GM19467 (cell line): ENCODE data around the gene LRRC75B.

Experiments used
- ATAC-seq: cut with Tn5 transposase; IDR thresholded peaks from one replicate; pipeline ENCODE4 v1.9.1; 2021; ENCODE audit warnings: mild to moderate bottlenecking, moderate library complexity; ENCODE audit not compliant: unreplicated experiment

The LRRC75B gene

DNA sequence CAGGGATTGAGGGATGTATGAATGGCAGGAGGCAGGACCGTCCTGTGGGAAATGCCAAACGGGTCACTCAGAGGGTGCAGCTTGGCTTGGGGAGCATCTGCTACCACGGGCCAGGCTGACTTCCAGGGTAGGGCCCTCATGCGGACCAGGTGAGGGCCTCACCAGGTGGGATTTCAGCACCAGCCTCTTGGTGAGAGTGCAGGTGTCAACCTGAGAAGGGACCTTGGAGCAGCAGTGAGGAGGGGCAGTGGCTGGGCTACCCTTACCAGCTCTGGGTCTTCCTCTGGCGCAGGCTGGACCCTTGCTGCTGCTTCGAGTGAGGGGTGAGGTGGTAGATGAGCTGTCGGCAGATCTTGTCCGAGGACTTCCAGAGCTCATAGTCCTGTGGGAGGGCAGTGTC lies 4.9 kb downstream of the LRRC75B start:
- no peak for ATAC-seq

GRCh38 chr22:24587251-24587650 lies 5.6 kb downstream of the LRRC75B start:
- no peak for ATAC-seq

- ATAC-seq, result no peak
These were observed 6.8 kb downstream of the LRRC75B start for GRCh38 chr22:24585927-24586546.

DNA sequence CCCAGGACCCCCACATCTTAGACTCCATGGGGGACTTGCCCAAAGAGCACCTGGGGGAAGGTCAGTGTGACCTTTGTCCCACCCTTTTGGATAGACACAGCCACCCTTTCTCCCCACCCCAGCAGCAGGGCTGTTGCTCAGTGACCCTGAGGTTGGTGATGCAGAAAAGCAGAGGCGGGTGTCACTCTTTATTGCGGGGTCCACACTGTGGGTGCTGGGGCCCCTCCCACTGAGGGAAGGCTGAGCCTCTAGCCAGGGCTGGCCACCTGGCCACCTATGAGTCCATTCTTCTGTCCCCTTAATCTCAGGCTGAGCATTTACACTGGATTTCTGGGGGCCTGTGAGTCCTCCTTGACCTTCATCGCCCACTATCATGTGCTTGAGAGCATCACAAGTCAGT lies 7.4 kb downstream of the LRRC75B start:
- ATAC-seq, result no peak

GRCh38 chr22:24584871-24585411 lies 7.9 kb downstream of the LRRC75B start:
- no peak for ATAC-seq

DNA sequence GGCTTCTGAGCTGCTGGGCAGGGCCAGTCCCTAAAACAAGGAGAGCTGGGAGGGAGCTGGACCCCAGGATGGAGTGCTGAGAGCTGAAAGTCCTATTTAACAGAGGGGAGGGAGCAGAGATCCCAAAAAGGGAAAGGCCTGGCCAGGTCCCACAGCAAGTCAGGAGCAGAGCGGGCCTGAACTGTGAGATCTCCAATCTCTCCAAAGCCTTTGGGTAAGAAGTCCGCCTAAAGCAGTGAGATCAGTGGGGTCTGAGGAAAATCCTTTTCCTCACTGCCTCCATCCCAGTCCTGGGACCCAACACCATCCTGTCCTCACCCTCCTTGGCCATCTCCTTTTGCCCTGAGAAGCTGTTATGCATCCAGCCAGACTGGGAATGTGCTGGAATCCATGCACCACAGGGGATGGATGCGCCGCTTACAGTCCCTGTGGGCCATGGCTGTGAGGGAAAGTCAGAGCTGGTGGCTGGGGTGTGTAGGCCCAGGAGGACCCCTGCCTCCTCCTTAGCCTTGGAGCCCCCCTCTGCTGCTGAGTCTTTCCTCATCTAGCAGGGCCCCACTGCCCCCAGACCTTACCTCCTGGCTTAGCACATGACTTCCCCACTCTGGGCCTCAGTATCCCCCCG lies 8.6 kb downstream of the LRRC75B start:
- ATAC-seq, result no peak

DNA sequence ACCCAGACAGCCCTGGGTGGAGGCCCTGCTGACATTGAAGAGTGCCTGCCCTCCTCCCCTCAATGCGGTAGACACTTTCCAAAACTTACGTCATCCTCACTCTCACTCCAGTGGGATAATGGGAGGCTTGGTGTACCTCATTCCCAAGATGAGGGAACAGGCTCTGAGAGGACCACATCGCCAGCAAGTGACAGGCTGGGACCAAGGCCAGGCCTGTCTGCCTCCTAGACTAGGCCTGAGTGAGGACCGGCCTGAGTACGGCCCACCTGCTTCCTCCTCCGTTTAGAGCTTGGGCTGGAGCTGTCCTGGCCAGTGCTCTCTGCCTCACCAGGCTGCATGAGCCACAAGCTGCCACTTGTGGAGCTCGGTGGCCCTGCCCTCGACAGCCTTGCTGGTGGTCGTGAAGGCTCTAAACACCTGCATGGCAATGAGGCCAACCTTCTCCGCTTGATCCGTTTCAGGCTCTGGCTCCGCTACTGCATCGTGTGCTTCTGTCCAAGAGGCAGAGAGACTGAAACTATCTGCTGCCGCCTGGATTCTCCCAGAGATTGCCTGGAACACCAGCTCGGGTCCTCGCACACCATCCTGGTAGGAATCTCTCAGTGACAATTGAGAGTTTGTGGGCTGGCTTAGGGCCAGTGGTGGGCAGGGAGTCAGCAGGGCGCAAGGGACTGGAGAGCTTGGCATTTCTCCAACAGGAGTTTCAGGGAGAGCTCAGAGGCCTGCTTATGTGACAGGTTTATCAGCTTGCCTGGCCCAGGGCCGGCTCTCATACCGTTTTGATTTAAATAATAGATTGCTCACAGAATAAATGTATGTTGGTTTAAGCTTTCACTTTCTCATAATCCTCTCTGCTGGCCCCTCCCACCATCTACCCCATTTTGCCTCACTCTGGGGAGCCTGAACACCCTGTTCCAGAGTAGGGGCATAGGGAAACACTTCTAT lies 9.4 kb downstream of the LRRC75B start:
- ATAC-seq, result no peak

DNA sequence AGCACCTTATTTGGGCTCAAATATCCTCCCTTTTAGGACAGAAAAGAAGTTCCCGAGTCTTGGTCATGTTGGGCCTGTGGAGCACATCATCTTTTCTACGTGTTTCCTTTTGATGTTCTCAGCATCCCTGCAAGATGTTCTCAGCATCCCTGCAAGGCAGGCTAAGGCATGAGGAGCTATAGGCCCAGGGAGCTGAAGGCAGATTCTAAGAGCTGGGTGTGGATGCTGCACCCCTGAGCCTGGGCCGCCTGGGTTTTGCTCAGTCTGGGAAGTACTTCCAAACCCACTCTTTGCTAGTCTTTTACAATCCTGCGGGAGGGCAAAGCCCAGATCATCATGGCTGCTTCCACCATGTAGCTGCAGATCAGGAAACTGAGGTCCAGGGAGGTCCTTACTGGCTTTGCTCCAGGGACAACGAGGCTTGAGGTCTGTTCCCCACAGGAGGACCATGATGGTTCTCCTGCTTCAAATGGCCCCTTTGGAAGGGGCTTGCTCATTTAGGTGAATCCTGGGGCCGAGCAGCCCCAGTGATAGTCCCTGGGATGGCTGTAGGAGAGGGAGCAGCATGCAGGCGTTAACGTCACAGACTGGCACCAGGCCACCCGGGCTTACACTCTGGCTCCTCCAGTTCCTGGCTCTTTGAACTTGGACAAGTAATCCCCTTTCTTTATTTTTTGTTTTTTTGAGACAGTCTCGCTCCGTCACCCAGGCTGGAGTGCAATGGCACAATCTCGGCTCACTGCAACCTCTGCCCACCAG lies 10.6 kb downstream of the LRRC75B start:
- no peak for ATAC-seq

DNA sequence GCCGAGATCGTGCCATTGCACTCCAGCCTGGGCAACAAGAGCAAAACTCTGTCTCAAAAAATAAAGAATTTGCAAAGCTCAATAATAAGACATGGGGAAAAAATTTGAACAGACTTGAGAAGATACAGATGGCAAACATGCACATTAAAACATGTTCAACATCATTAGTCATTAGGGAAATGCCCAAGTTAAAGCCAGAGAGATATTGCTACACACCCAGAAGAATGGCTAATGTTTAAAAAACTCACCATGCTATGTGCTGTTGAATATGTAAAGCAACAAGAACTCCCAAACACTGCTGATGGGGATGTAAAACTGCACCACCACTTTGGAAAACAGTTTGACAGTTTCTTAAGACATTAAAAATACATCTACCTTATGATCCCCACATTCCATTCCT lies 12.6 kb downstream of the LRRC75B start:
- ATAC-seq, result no peak

DNA sequence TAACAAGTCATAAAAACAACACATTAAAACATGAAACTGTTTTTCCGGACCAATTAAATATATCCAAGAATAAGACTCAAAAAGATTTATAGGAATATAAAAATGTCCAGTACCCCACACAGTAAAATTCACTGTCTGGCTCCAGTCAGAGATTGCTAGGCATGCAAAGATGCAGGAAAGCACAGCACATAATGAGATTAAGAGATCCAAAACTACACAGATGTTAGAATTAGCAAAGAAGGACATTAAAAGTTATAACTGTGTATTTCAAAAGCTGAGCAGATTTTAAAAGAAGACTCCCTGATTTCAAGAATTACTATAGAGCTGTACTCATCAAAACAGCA lies 13.6 kb downstream of the LRRC75B start:
- no peak for ATAC-seq

DNA sequence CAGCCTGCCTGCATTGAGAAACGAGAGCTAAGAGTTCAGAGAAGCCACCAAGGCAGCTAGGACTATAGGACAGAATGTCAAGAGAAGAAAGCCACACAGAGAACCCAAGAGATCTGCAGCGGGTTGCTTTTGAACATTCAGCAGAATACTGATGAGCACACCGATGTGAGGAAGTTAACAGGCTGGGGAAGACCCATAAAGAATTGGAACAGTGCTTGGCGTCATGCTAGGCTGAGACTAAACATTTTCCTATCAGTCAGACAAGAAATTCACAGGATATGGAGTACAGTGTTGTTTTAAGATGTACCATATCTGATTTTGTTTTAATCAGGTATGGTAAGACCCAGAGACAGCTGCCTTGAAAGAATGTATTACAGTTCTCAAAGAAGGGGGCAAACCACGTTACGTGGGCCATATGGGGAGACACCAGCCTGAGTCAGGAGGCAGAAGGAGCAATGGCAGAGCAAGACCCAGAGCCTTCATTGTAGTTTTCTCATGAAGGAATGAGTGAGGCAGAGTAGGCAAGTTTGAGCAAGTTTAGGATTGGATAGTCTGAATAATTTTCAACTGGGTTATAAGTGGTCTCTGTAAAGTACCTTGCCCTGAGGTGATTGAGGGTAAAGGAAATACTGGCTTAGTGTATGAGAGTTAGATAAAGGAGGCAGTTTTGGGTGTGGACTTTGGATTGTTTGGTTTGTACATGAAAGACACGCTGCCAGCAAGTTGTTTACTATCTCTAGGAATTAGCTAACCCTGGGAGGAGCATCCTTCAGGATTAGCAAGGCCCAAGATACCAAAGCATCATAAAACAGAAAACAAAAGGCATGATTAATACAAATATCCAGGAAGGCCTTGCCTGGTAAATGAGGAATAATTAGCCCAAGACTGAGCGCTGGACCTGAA lies 14.3 kb downstream of the LRRC75B start:
- ATAC-seq, result no peak

DNA sequence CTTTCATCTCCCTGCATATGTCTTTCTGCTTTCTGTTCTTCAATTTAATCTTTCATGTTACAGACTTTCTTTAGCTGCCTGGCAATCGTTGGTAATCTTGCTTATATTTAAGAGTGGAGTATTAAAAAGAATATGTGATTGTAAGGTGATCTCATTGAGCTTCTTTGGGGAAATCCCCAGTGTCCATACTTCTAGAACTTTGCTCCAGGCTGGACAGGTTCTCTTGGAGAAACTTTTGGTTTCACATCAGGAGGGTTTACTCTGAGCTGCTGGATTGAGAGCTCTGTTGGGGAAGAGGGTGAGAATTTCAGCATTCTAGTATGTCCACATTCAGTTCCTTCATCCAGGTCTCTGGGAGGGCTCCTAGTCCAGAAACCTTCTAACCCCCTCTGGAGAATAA lies 16.1 kb downstream of the LRRC75B start:
- no peak for ATAC-seq

- ATAC-seq, result no peak
These were observed 21.6 kb downstream of the LRRC75B start for GRCh38 chr22:24571266-24571665.

DNA sequence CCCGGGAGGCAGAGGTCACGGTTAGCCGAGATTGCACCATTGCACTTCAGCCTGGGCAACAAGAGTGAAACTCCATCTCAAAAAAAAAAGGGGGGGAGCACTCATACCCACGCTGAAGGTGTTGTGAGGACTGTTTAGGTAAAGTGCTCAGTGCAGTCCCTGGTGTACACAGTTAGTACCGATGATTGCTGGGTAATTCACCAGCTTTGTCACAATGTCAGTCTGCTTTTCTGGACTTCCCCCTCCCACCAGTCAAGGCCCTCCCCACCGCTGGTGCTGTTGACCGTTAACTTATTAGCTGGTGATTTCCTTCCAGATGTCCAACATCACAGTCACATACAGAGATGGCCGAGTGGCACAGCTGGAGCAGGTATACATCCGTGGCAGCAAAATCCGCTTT lies 25.2 kb downstream of the LRRC75B start:
- no peak for ATAC-seq

- ATAC-seq, result no peak
These were observed 25.9 kb downstream of the LRRC75B start for GRCh38 chr22:24566899-24567511.

DNA sequence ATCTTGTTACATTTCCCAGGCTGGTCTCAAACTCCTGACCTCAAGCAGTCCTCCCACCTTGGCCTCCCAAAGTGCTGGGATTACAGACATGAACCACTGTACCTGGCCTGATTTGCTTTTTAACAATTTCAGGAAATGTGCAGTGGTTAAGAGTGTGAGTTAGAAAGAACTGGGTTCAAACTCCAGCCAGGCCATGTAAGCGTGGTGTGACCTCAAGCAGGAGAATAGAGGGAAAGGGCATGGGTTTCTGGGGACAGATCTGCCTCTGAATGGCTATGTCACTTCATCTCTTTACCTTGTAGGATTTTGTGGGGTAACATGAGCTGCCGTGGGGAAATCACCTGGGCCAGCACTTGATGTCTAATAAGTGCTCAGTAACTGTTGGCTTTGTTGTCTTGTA lies 27.8 kb downstream of the LRRC75B start:
- no peak for ATAC-seq

DNA sequence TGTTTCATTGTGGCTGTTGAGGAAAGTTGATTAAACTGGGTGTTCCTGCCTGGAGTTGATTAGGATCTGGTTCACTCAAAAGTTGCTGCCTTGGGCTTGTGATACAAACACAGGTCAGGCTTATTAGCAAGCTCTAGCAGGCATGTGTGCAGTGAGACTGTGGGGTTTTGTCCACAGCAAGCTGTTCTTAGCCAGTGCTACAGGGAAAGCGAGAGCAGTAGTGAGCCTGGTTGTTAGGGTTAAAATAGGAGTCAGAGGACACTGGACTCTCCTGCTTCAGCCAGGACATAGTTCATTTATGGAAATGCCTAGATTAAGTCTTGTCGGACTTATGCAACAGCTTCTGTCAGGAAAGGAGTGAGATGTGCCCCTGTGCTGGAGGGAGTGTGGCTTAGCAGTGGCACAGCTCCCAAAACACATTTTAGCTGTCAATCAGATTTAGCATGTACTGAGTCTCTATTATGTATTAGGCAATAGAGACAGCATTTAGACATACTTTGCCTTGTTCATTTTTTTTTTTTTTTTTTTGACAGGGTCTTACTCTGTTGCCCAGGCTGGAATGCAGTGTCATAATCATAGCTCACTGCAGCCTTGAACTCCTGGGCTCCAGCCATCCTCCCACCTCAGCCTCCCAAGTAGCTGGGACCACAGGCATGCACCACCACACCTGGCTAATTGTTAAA lies 28.4 kb downstream of the LRRC75B start:
- no peak for ATAC-seq

GRCh38 chr22:24563246-24563645 lies 29.6 kb downstream of the LRRC75B start:
- ATAC-seq, result no peak

DNA sequence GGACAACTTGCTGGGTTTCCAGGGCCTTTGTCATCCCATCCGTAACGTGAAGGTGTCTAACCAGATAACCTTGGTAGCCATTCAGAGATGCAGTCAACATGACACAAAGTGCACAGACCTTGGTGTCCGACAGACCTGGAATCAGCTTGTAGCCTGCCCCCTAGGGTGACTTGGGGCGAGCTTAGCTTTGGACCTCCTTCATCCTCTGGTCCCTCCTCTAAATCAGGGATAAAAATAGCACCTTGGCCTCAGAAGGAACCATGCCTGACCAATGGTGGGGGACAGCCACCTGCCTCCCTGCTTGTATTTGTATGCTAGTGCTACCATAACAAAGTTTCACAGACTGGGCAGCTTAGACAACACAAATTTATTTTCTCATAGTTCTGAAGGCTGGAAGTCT lies 33.4 kb downstream of the LRRC75B start:
- ATAC-seq, result no peak
